Measurements from ENCODE around the gene CPPED1.

DNA sequence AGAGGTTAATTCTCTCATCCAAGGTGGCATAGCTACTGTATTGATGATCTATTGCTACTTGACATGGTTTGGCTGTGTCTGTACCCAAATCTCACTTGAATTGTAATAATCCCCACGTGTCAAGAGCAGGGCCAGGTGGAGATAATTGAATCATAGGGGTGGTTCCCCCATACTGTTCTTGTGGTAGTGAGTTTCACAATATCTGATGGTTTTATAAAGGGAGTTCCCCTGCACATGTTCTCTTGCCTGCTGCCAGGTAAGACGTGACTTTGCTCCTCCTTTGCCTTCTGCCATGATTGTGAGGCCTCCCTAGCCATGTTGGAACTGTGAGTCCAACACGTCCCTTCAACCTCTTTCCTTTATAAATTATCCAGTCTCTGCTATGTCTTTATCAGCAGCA, 22.9 kb upstream of the CPPED1 start:
- TF ChIP-seq, protein P1, sequence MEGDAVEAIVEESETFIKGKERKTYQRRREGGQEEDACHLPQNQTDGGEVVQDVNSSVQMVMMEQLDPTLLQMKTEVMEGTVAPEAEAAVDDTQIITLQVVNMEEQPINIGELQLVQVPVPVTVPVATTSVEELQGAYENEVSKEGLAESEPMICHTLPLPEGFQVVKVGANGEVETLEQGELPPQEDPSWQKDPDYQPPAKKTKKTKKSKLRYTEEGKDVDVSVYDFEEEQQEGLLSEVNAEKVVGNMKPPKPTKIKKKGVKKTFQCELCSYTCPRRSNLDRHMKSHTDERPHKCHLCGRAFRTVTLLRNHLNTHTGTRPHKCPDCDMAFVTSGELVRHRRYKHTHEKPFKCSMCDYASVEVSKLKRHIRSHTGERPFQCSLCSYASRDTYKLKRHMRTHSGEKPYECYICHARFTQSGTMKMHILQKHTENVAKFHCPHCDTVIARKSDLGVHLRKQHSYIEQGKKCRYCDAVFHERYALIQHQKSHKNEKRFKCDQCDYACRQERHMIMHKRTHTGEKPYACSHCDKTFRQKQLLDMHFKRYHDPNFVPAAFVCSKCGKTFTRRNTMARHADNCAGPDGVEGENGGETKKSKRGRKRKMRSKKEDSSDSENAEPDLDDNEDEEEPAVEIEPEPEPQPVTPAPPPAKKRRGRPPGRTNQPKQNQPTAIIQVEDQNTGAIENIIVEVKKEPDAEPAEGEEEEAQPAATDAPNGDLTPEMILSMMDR (IDR thresholded peaks at IDR 0.05; ENCODE audit: low read depth, low read length): no peak
- TF ChIP-seq EZH2phosphoT487 (IDR thresholded peaks at IDR 0.05; ENCODE audit: low read depth): no peak

Data from OCI-LY3 (cell line).